HepG2 (cell line): ENCODE measurements around the gene JADE2. TPM values are rescaled to one million over a fixed set of nuclear protein-coding genes. Genes with fewer than 3 reads are reported as not detected.

Experiments
- DMTF1 ChIP-seq: sonication (generic); formaldehyde crosslinking; IDR thresholded peaks from 2 replicates; pipeline ENCODE4 v1.4.0; 2020; ENCODE audit warnings: mild to moderate bottlenecking, missing genetic modification reagents
- IRF2 ChIP-seq: IDR thresholded peaks from 2 replicates; pipeline ENCODE4 v1.6.1; 2018; ENCODE audit warnings: missing genetic modification reagents, missing compliant biosample characterization
- KDM1A ChIP-seq: IDR thresholded peaks from 2 replicates; pipeline ENCODE4 v1.6.1; 2016; ENCODE audit warnings: missing compliant biosample characterization
- NFYC ChIP-seq: IDR thresholded peaks from 2 replicates; pipeline ENCODE4 v1.6.1; 2016; ENCODE audit warnings: missing genetic modification reagents, missing compliant biosample characterization
- PAX8 ChIP-seq: sonication (generic); formaldehyde crosslinking; IDR thresholded peaks from 2 replicates; pipeline ENCODE4 v1.8.0; 2022; ENCODE audit warnings: mild to moderate bottlenecking, missing genetic modification reagents, borderline replicate concordance
- PCBP2 ChIP-seq: fragments of 200-400 bp; formaldehyde crosslinking; optimal IDR thresholded peaks from 2 replicates; pipeline ENCODE3; 2018; ENCODE audit warnings: low read length, low read depth; ENCODE audit not compliant: poor library complexity, severe bottlenecking
- SUZ12 ChIP-seq: fragments of 150-350 bp; IDR thresholded peaks from 2 replicates; pipeline ENCODE4 v1.6.1; 2014; ENCODE audit warnings: low read depth, low read length
- TBX2 ChIP-seq: sonication (generic); formaldehyde crosslinking; IDR thresholded peaks from 2 replicates; pipeline ENCODE4 v1.5.0; 2020; ENCODE audit warnings: missing genetic modification reagents, mild to moderate bottlenecking, borderline replicate concordance
- ZNF142 ChIP-seq: sonication (generic); formaldehyde crosslinking; IDR thresholded peaks from 2 replicates; pipeline ENCODE4 v1.4.0; 2020; ENCODE audit warnings: missing genetic modification reagents
- ZNF225 ChIP-seq: sonication (generic); formaldehyde crosslinking; IDR thresholded peaks from 2 replicates; pipeline ENCODE4 v1.4.0; 2020; ENCODE audit warnings: mild to moderate bottlenecking, missing genetic modification reagents
- ZNF24 ChIP-seq: fragments of 450-650 bp; IDR thresholded peaks from 2 replicates; pipeline ENCODE4 v1.6.1; 2017; ENCODE audit warnings: antibody characterized with exemption, mild to moderate bottlenecking
- ZNF577 ChIP-seq: sonication (generic); formaldehyde crosslinking; IDR thresholded peaks from 2 replicates; pipeline ENCODE4 v1.4.0; 2020; ENCODE audit warnings: mild to moderate bottlenecking, low read depth, missing genetic modification reagents, borderline replicate concordance
- ZNF777 ChIP-seq: sonication (generic); formaldehyde crosslinking; IDR thresholded peaks from 2 replicates; pipeline ENCODE4 v1.4.0; 2020; ENCODE audit warnings: missing genetic modification reagents
- ZNF83 ChIP-seq: sonication (generic); formaldehyde crosslinking; IDR thresholded peaks from 2 replicates; pipeline ENCODE4 v1.4.0; 2020; ENCODE audit warnings: missing genetic modification reagents, mild to moderate bottlenecking, borderline replicate concordance
- polyA plus RNA-seq, 8 experiments: library from polyadenylated mRNA; depleted of rRNA in 3 of 8; stranded (reverse) in 7 of 8; unstranded in 1 of 8; fragments of >200 nt; fragmentation: Illumina TruSeq in 4 of 8; extraction: Trizol in 4 of 8; gene quantifications; 2 replicates each; pipeline versions ENCODE4 v1.2.1 to v1.2.3, GENCODE V29; 2011 to 2016; ENCODE audit warnings: low read depth in 4 of 8, missing spikeins in 1 of 8, mixed read lengths in 1 of 8; ENCODE audit not compliant: insufficient read depth in 1 of 8
- total RNA-seq, 5 experiments: library from RNA; depleted of rRNA; stranded (reverse); fragments of >200 nt; fragmentation: Illumina TruSeq; extraction: Trizol; gene quantifications; 2 replicates each; pipeline ENCODE4 v1.2.3, GENCODE V29; 2016; ENCODE audit warnings: low read depth in 1 of 5
- TF ChIP-seq, protein P1 (sequence below): sonication (generic); formaldehyde crosslinking; IDR thresholded peaks from 2 replicates; pipeline ENCODE4 v1.5.0; 2020; ENCODE audit warnings: mild to moderate bottlenecking, missing genetic modification reagents
- TF ChIP-seq, protein P2 (sequence below): sonication (generic); formaldehyde crosslinking; IDR thresholded peaks from 2 replicates; pipeline ENCODE4 v1.4.0; 2020; ENCODE audit warnings: missing genetic modification reagents

JADE2 gene
- total and polyA plus RNA-seq, 2 of the 13 experiments (the other 11 are each of a cell fraction or from before 2014, with no cell fraction given) = 7.5 to 15.1 TPM

GRCh38 chr5:134506054-134507039, 19.1 kb upstream of the JADE2 start (continued):
- TF ChIP-seq ZNF142 (CRISPR knock-in tag) (no peak), KDM1A (no peak), ZNF577 (CRISPR knock-in tag) (no peak), NFYC (CRISPR knock-in tag) (peak; percentile 75), ZNF24 (no peak), DMTF1 (CRISPR knock-in tag) (no peak), SUZ12 (no peak), ZNF777 (no peak), TBX2 (CRISPR knock-in tag) (peak; percentile 98), PAX8 (0 out of 2 replicates have a peak, but pooled peaks have one; percentile 33), PCBP2 (no peak), ZNF225 (CRISPR knock-in tag) (no peak), ZNF83 (CRISPR knock-in tag) (no peak), IRF2 (CRISPR knock-in tag) (peak; percentile 92)
- TF ChIP-seq, protein P1, sequence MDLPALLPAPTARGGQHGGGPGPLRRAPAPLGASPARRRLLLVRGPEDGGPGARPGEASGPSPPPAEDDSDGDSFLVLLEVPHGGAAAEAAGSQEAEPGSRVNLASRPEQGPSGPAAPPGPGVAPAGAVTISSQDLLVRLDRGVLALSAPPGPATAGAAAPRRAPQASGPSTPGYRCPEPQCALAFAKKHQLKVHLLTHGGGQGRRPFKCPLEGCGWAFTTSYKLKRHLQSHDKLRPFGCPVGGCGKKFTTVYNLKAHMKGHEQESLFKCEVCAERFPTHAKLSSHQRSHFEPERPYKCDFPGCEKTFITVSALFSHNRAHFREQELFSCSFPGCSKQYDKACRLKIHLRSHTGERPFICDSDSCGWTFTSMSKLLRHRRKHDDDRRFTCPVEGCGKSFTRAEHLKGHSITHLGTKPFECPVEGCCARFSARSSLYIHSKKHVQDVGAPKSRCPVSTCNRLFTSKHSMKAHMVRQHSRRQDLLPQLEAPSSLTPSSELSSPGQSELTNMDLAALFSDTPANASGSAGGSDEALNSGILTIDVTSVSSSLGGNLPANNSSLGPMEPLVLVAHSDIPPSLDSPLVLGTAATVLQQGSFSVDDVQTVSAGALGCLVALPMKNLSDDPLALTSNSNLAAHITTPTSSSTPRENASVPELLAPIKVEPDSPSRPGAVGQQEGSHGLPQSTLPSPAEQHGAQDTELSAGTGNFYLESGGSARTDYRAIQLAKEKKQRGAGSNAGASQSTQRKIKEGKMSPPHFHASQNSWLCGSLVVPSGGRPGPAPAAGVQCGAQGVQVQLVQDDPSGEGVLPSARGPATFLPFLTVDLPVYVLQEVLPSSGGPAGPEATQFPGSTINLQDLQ (CRISPR knock-in tag) = no peak
- TF ChIP-seq, protein P2, sequence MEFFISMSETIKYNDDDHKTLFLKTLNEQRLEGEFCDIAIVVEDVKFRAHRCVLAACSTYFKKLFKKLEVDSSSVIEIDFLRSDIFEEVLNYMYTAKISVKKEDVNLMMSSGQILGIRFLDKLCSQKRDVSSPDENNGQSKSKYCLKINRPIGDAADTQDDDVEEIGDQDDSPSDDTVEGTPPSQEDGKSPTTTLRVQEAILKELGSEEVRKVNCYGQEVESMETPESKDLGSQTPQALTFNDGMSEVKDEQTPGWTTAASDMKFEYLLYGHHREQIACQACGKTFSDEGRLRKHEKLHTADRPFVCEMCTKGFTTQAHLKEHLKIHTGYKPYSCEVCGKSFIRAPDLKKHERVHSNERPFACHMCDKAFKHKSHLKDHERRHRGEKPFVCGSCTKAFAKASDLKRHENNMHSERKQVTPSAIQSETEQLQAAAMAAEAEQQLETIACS (CRISPR knock-in tag) = no peak
